PC-9 (cell line): Measurements from ENCODE around the gene POLR2A. TPM values are rescaled to one million over a fixed set of nuclear protein-coding genes. Genes with fewer than 3 reads are reported as not detected.
A peak's percentile ranks its signal among the peaks of the same experiment; 100 is the strongest.

Source experiments
- BruUV-seq: library from RNA; stranded (reverse); fragments of 400-500 nt; replicated peaks from 2 replicates; lab custom pipeline; 2021; lab: Mats Ljungman, UMichigan
- CTCF ChIA-PET: fragments of 300-600 bp; sonication (Branson Sonifier 250); formaldehyde crosslinking; loops from one replicate; lab custom pipeline; 2022; ENCODE audit warnings: antibody characterized with exemption; lab: Charles Lee
- POLR2A ChIA-PET: fragments of 300-600 bp; sonication (Branson Sonifier 250); formaldehyde crosslinking; loops from one replicate; lab custom pipeline; 2022; ENCODE audit warnings: antibody characterized with exemption; ENCODE audit not compliant: unreplicated experiment; lab: Charles Lee
- DNase-seq, 2 experiments: peaks; one replicate each; pipeline versions ENCODE4 v3.0.0 to v3.0.0-alpha.2; 2015 to 2022; ENCODE audit warnings: mixed read lengths in 1 of 2
- H2AFZ ChIP-seq: fragments of 200-600 bp; sonication (generic); 2 replicates; pipeline ENCODE4 v1.8.1; 2017; ENCODE audit warnings: antibody characterized with exemption
- H3F3A ChIP-seq: fragments of 200-600 bp; sonication (generic); 2 replicates; pipeline ENCODE4 v1.8.1; 2017; ENCODE audit warnings: antibody characterized with exemption, mild to moderate bottlenecking, low read depth; ENCODE audit not compliant: insufficient read depth
- H3K27ac ChIP-seq: fragments of 200-600 bp; sonication (generic); 2 replicates; pipeline ENCODE4 v1.6.1; 2016; ENCODE audit warnings: mixed run types
- H3K27me3 ChIP-seq: fragments of 200-600 bp; sonication (generic); 2 replicates; pipeline ENCODE4 v1.6.1; 2016; ENCODE audit warnings: low read depth, mixed run types; ENCODE audit not compliant: insufficient read depth
- H3K36me3 ChIP-seq: fragments of 200-600 bp; sonication (generic); 2 replicates; pipeline ENCODE4 v1.6.1; 2016; ENCODE audit warnings: low read depth, mixed run types
- H3K4me1 ChIP-seq: fragments of 200-600 bp; sonication (generic); replicated peaks from 2 replicates; pipeline ENCODE4 v1.6.1; 2016; ENCODE audit warnings: mixed run types; ENCODE audit not compliant: insufficient read depth
- H3K4me2 ChIP-seq: fragments of 200-600 bp; sonication (generic); 2 replicates; pipeline ENCODE4 v1.6.1; 2017; ENCODE audit warnings: mixed run types
- H3K4me3 ChIP-seq: fragments of 200-600 bp; sonication (generic); 2 replicates; pipeline ENCODE4 v1.6.1; 2016; ENCODE audit warnings: mixed run types
- H3K79me2 ChIP-seq: fragments of 200-600 bp; sonication (generic); 2 replicates; pipeline ENCODE4 v1.6.1; 2017; ENCODE audit warnings: low read depth, mixed run types
- H3K9me2 ChIP-seq: fragments of 200-600 bp; sonication (generic); 2 replicates; pipeline ENCODE4 v1.8.1; 2017; ENCODE audit warnings: mild to moderate bottlenecking; ENCODE audit not compliant: insufficient read depth
- H3K9me3 ChIP-seq: fragments of 200-600 bp; sonication (generic); 2 replicates; pipeline ENCODE4 v1.8.1; 2016; ENCODE audit warnings: low read depth; ENCODE audit not compliant: insufficient read depth
- H4K20me1 ChIP-seq: fragments of 200-600 bp; sonication (generic); 2 replicates; pipeline ENCODE4 v1.8.1; 2017; ENCODE audit not compliant: insufficient read depth
- CTCF ChIP-seq: fragments of 200-600 bp; sonication (generic); conservative IDR thresholded peaks from 2 replicates; pipeline ENCODE4 v1.6.1; 2017; ENCODE audit warnings: mixed run types, antibody characterized with exemption, mild to moderate bottlenecking, moderate library complexity
- EZH2 ChIP-seq: fragments of 200-600 bp; sonication (generic); IDR thresholded peaks from 2 replicates; pipeline ENCODE4 v1.8.0; 2017; ENCODE audit warnings: antibody characterized with exemption, low read depth
- intact Hi-C: fragments of 100-400 bp; cut with micrococcal nuclease; formaldehyde crosslinking; loops from one replicate; pipeline ENCODE4 v1.10.0; 2022; ENCODE audit not compliant: unreplicated experiment
- total RNA-seq: library from RNA; stranded (reverse); gene quantifications from 2 replicates; pipeline ENCODE4 v1.2.3, GENCODE V29; 2021

The POLR2A gene
- total RNA-seq, 1 experiment from 2014 or later: 149 TPM

GRCh38 chr17:7444682-7445618 is 39.2 kb upstream of the POLR2A start, which contains the start of gene CHRNB1:
Gene CHRNB1, plus strand, starts transcription at chr17:7445061. Its CDS starts 67 bp downstream, at chr17:7445128.
- Histone ChIP-seq H3K4me2 (peak within 1 kb of the TSS; percentile 81), H3K9me3 (no peaks in the 10 kb centered on the region), H3K79me2 (no peaks in the 10 kb centered on the region), H3F3A (peaks cover 3% of the 10 kb centered on the region; the same call in 1 of the 2 replicates), H3K36me3 (no peaks in the 10 kb centered on the region), H3K9me2 (no peaks in the 10 kb centered on the region), H3K27me3 (no peaks in the 10 kb centered on the region), H3K27ac (peak within 1 kb of the TSS; percentile 75), H3K4me1 (peaks cover 12% of the 10 kb centered on the region), H4K20me1 (no peaks in the 10 kb centered on the region), H3K4me3 (peak within 1 kb of the TSS; percentile 71), H2AFZ (peak within 1 kb of the TSS; percentile 81)
- no TSS peak for BruUV-seq
- ChIA-PET POLR2A (interaction anchor here (0.5 to 1.5 kb wide), 10 partner anchors 10 to 220 kb away, joined by 3 to 12 read pairs (median 4); partner anchors contain the start of genes CD68, SOX15, TMEM102 and TMEM256), CTCF (interaction anchor here (0.5 to 1.1 kb wide), 4 partner anchors 47 to 144 kb away, joined by 3 to 6 read pairs (median 4); no protein-coding TSS in a partner anchor)
- TF ChIP-seq EZH2 (no peak), CTCF (no peak)
- DNase-seq: peak; percentile 70 to 94
- intact Hi-C loops: loop anchor here (1.0 to 2.0 kb wide), 2 partner anchors 32 to 39 kb away; partner anchors contain the start of gene POLR2A

- intact Hi-C loops: loop anchor here (1.0 to 2.0 kb wide), 2 partner anchors 31 to 39 kb away; partner anchors contain the start of gene POLR2A
- H3K9me3 ChIP-seq: no peaks in the 10 kb centered on the region
- peak; percentile 66 to 92 for DNase-seq
- H2AFZ ChIP-seq: peak overlapping the region; percentile 81; the same call in 1 of the 2 replicates
- peak overlapping the region; percentile 71 for H3K4me3 ChIP-seq
- ChIA-PET POLR2A (interaction anchor here (0.5 to 1.4 kb wide), 12 partner anchors 9 to 219 kb away, joined by 3 to 12 read pairs (median 4); partner anchors contain the start of genes SOX15, TMEM102 and TMEM256), CTCF (interaction anchor here (0.6 to 1.1 kb wide), 3 partner anchors 9 to 116 kb away, joined by 3 to 5 read pairs (median 5); no protein-coding TSS in a partner anchor)
- peak overlapping the region; percentile 81 for H3K4me2 ChIP-seq
- H4K20me1 ChIP-seq: no peaks in the 10 kb centered on the region
- peaks cover 17% of the 10 kb centered on the region for H3K4me1 ChIP-seq
- no peaks in the 10 kb centered on the region for H3K36me3 ChIP-seq
- peaks cover 9% of the 10 kb centered on the region; the same call in 1 of the 2 replicates for H3F3A ChIP-seq
- H3K9me2 ChIP-seq: no peaks in the 10 kb centered on the region
- peak overlapping the region; percentile 75 for H3K27ac ChIP-seq
- TF ChIP-seq EZH2 (no peak), CTCF (no peak)
- H3K27me3 ChIP-seq: no peaks in the 10 kb centered on the region
- no peaks in the 10 kb centered on the region for H3K79me2 ChIP-seq
- no TSS peak for BruUV-seq
Measured at GRCh38 chr17:7445619-7445968, 38.6 kb upstream of the POLR2A start.

- H3F3A ChIP-seq: peaks cover 13% of the 10 kb centered on the region; the same call in 1 of the 2 replicates
- POLR2A ChIA-PET: no interaction called here
Measured at GRCh38 chr17:7448461-7448860, 35.7 kb upstream of the POLR2A start.

More at GRCh38 chr17:7448461-7448860, 35.7 kb upstream of the POLR2A start:
- Histone ChIP-seq H3K4me1 (peaks cover 17% of the 10 kb centered on the region), H4K20me1 (no peaks in the 10 kb centered on the region), H3K9me2 (no peaks in the 10 kb centered on the region), H3K27me3 (no peaks in the 10 kb centered on the region), H3K9me3 (no peaks in the 10 kb centered on the region), H3K36me3 (no peaks in the 10 kb centered on the region), H3K27ac (no peak overlapping the region), H2AFZ (no peak overlapping the region), H3K4me2 (no peak overlapping the region), H3K79me2 (no peaks in the 10 kb centered on the region), H3K4me3 (no peak overlapping the region)
- no TSS peak for BruUV-seq
- CTCF ChIA-PET: no interaction called here
- no peak for DNase-seq
- intact Hi-C loops: no loop called here
- TF ChIP-seq CTCF (no peak), EZH2 (no peak)
